Measurements from ENCODE around the gene SNX5.
"Not testable (repeated sequence)": the region's sequence is repeated elsewhere in the genome, so short reads cannot be mapped to it uniquely, and the experiment has no call there.

Gene SNX5

DNA sequence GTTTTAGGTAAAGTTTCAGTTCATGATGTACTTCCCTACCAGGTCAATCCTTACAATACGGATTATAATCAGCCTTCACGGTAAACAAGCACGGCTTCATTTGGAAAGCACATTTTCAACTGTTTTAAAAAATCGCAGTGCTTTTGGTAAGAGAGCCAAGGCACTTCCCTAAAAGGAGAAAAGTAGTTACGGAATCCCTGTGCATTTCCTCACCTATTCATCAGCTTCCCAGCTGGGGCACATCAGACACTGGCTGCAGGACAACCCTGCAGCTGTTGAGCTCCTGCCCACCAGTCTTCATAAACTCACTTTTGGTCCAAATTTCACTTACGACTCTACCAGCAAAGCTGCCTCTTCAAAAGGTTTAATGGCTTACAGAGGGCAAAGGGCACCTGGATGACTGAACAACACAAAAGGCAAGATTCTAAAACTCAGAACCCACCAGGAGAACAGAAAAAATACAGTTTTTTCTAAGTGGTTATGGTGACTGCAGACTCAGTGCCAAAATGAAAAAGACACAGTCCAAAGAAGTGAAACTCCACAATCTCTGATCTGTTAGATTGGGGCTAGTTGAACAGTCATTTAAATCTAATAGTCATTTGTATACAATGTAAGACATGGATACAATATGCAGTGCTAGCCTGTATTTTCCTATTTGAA lies 7.5 kb downstream of the SNX5 start:
- no peak for DNase-seq (ENCODE audit: low read depth in 4 of 4, low spot score in 1 of 4)

DNA sequence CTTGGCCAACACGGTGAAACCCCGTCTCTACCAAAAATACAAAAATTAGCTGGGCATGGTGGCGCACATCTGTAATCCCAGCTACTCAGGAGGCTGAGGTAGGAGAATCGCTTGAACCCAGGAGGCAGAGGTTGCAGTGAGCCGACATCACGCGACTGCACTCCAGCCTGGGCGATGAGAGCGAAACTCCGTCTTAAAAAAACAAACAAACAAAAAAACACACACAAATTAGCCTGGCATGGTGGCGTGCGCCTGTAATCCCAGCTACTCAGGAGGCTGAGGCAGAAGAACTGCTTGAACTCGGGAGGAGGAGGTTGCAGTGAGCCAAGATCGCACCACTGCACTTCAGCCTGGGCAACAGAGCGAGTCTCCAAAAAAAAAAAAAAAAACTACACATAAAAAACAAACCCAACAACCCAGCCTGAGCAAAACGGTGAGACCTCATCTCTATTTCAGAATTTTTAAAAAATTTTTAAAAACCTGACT lies 8.2 kb downstream of the SNX5 start:
- not testable (repeated sequence) for DNase-seq (ENCODE audit: low read depth in 4 of 4, low spot score in 1 of 4)

- no peak for DNase-seq (ENCODE audit: low read depth in 4 of 4, low spot score in 1 of 4)
Measured at GRCh38 chr20:17959257-17959627, 9.4 kb downstream of the SNX5 start.

DNA sequence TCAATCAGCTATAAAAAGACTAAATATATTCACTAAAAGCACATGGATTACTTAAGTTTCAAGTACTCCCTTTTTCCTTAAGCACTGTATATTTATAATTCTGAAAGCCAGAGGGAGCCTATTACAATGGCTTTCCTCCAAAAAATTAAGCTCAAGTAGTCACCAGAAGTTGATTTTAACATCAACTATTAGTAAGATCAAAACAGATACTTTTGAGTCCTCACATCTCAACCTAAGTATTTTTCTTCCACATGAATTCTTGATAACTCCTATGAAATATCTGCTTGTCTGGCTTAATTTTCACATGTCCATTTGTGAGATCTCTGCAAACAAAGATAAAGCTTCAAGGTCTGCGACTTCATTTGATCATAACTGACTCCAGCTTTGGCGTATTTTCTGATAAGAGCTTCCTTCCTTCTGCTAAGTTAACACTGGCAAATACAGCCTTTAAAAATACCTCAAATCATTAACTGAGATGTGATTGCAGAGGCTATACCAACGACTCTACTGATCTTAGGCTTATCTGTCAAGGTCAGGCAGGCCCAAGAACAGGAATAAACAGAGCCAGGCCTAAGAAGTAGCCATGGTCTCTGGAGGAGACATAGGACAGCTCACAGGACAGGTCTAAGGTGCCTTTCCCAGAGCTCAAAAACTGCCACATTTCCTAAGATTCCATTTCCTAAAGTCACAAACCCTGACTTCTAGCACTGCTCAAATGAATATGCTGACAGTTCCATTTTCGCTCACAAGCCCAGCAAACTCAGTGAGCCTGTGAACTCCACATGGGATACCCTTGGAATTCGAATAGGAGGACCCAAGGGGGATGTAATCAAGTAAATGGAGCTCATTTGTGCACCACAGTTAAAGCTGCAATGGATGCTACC lies 10.0 kb downstream of the SNX5 start:
- DNase-seq (ENCODE audit: low read depth in 4 of 4, low spot score in 1 of 4), result no peak

DNA sequence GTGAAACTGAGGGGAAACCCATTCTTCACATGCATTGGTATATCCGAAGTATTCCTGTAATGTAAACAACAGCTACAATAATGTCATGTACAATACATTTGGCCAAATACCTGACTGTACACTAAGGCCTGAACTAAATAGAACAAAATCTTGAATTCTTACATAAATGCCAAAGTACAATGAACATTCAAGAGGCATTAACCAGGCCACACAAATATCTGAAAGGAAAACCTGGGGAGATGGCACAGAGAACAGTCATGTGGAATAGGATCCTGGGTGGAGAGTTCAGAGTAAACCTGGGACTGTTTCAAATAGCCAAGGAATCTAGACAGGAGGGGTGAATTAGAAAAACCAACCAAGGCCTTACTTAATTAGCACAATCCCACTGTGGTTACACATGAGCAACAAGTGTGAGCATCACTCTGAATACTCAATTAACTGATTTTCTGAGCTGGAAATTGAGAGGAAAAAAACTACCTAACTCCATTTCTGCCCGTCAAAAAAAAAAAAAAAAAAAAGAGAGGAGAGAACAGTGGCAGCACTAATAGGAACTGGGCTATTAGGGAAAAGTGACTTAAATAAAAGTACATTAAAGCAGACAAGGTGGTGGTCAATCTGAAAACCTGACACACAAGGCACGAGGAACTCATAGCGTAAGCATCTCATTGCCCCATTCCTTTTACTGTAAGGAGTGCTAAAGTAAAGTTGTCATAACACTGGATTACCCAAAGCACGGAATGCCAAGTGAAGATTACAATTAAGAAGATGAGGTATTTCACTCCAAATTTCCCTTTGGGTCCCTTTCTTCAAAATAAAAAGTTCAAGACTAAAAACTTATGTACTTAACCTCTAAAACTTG lies 10.9 kb downstream of the SNX5 start:
- DNase-seq (ENCODE audit: low read depth in 4 of 4, low spot score in 1 of 4), result no peak

GRCh38 chr20:17956099-17956685 lies 12.4 kb downstream of the SNX5 start:
- no peak for DNase-seq (ENCODE audit: low read depth in 4 of 4, low spot score in 1 of 4)

DNA sequence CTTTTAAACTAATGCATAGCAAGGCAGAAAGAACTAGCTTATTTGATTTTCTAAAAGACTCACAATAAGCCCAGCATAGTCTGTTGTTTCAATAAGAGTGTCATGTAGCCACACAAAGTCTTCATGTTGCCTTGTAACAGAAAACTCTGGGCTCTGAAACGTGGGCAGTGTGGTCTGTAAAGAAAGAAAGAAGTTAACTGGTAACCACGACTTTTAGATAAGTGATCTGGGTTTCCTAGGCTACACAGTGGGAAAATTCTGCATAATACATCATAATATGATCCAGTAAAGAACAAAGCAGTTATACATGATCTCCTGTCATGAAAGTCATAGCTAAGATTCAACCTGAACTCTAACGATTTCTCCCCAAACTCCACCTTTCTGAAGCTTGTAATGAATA lies 13.3 kb downstream of the SNX5 start:
- DNase-seq (ENCODE audit: low read depth in 4 of 4, low spot score in 1 of 4), result no peak

DNA sequence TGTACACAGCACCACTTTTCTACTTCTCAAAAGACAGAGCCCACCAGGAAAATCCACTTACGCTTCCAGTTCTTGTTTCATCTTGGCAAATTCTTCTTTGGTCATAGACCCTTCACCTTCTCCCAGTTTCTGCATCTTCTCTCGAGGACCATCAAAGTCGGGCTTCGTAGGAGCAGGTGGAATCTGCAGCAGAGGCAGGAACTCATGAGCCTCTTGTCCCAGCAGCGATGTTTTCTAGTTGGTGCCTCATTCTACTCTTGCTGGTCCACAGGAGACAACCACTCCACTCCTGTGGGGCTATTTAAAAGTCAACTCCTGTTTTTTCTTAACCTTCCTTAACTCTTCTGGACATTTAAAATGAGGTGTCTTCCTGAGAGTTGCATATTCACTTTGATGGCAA lies 14.7 kb downstream of the SNX5 start:
- no peak for DNase-seq (ENCODE audit: low read depth in 4 of 4, low spot score in 1 of 4)

GRCh38 chr20:17952692-17953684 lies 15.6 kb downstream of the SNX5 start:
- no peak for DNase-seq (ENCODE audit: low read depth in 4 of 4, low spot score in 1 of 4)

DNA sequence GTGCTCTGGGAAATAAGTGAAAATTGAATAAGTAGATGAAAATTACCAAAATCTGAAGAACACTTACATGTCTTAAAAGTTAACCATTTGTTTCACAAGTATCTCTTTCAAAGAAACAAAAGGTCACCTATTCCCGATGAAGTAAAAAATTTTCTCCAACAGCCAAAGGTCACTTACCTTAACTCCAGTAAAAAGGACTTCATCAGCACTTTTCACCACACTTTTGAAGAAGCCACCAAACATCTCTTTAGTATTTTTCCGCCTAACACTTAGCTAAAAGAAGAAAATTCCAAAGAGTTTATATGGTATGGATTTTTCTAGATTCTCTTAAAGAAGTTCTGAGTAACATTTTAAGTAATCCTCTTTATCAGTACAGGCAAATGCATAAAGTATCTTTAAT lies 17.3 kb downstream of the SNX5 start:
- DNase-seq (ENCODE audit: low read depth in 4 of 4, low spot score in 1 of 4), result no peak

GRCh38 chr20:17950670-17951069 lies 17.9 kb downstream of the SNX5 start:
- DNase-seq (ENCODE audit: low read depth in 4 of 4, low spot score in 1 of 4), result no peak

GRCh38 chr20:17949899-17950298 lies 18.7 kb downstream of the SNX5 start:
- DNase-seq (ENCODE audit: low read depth in 4 of 4, low spot score in 1 of 4), result no peak

- DNase-seq (ENCODE audit: low read depth in 4 of 4, low spot score in 1 of 4), result no peak
Measured at GRCh38 chr20:17948442-17948841, 20.2 kb downstream of the SNX5 start.

DNA sequence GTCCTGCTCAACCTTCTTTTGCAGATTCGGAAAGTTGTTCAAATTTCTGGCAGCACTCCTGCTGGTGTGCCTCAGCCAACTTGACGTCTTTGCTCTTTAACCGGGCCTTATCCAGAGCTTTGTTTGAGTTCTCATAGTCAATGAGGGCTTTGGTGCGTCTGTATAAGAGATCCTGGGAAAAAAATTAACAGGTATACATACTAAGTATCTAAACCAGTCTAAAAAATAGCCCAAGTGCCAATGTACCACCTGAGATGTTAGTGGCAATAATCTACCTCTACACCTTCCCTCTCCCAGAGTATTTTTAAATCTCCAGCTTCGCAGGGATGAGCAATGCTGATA lies 21.1 kb downstream of the SNX5 start:
- DNase-seq (ENCODE audit: low read depth in 4 of 4, low spot score in 1 of 4), result no peak

DNA sequence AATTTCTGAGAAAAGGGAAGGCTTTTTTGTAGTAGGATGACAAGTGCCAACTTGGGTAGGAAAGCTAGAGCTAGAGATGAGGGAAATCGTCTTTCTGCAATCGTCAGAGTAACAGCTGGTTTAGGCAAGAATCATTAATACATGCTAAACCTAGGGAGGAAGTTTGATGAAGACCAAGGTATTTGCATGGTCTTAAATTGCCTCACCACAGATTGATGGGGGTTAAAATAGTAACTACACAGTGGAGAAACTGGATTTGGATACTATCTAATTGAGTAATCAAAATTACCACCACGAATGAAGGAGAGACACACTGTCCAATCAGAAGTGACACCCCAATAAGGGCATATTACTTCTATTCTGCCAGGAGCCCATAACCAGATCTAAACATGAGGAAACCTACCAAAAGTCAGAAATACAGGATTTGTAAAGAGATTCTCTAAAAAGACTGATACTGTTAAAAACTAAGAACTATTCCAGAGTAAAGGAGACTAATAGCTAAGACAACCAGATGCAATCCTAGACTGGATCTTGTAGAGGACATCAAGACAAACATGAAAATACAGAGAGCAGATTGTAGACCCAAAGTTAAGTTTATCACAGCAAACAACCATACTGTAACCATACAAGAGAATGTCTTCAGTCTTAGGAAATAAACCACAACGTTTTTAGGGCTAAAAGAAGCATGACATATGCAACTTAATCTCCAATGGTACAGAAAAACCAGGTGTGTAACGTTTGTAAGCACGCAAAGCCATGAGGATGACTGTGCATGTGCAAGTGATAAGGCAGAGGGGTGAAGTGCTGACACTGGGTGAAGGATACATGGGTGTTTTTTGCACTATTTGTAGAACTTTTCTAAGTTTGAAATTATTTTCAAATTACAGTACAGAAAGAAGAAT lies 21.8 kb downstream of the SNX5 start:
- DNase-seq (ENCODE audit: low read depth in 4 of 4, low spot score in 1 of 4), result no peak

DNA sequence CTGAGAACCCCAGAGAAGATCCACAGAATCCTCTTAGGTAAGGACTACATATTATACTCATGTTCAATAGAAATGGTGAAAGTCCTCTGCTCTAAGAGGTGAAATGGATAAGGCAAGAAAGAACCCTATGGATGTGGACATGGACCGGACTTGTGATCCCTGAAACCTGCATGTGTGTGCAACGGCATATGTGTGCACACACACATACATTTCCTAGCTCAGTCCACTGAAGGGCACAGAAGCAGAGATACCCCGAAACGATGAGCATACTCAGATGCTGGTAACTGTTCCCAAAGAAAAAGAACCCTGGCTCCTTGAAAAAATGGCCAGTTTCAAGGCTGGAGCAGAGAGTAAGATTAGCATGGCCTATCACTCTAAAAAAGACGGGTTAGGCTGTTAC lies 22.6 kb downstream of the SNX5 start:
- no peak for DNase-seq (ENCODE audit: low read depth in 4 of 4, low spot score in 1 of 4)

- DNase-seq (ENCODE audit: low read depth in 4 of 4, low spot score in 1 of 4), result no peak
Measured at GRCh38 chr20:17944854-17945474, 23.6 kb downstream of the SNX5 start.

- DNase-seq (ENCODE audit: low read depth in 4 of 4, low spot score in 1 of 4), result no peak
Measured at GRCh38 chr20:17943343-17943742, 25.3 kb downstream of the SNX5 start.

- no peak for DNase-seq (ENCODE audit: low read depth in 4 of 4, low spot score in 1 of 4)
Measured at GRCh38 chr20:17941826-17942196, 26.8 kb downstream of the SNX5 start.
